Liver (tissue), 3 donors: ENCODE measurements around the gene ABLIM2.

Experiments used
- EGR1 ChIP-seq, 2 donors: IDR thresholded peaks; 2 replicates each; pipeline ENCODE4 v1.6.1; 2016 to 2018; ENCODE audit warnings: antibody characterized with exemption in 2 of 2, low read depth in 2 of 2
- MAX ChIP-seq: IDR thresholded peaks from 2 replicates; pipeline ENCODE4 v1.6.1; 2016; ENCODE audit warnings: antibody characterized with exemption
- RAD21 ChIP-seq, 2 donors: IDR thresholded peaks; 2 replicates each; pipeline ENCODE4 v1.6.1; 2016; ENCODE audit warnings: antibody characterized with exemption in 2 of 2, mild to moderate bottlenecking in 2 of 2
- RXRA ChIP-seq, 2 donors: IDR thresholded peaks; 2 replicates each; pipeline ENCODE4 v1.6.1; 2017 to 2018; ENCODE audit warnings: antibody characterized with exemption in 2 of 2, mild to moderate bottlenecking in 1 of 2
- YY1 ChIP-seq: IDR thresholded peaks from 2 replicates; pipeline ENCODE4 v1.6.1; 2016; ENCODE audit warnings: antibody characterized with exemption, mild to moderate bottlenecking
- TF ChIP-seq, protein P1 (sequence below): fragments of 150-350 bp; IDR thresholded peaks from 2 replicates; pipeline ENCODE4 v1.5.1; 2017; ENCODE audit warnings: improper control_type of control experiment, low read depth, low read length; ENCODE audit not compliant: missing input control
- TF ChIP-seq, protein P2 (sequence below): IDR thresholded peaks from 2 replicates; pipeline ENCODE4 v1.6.1; 2016; ENCODE audit warnings: antibody characterized with exemption, mild to moderate bottlenecking
- donor health status: healthy.
- donor health status: healthy.

DNA sequence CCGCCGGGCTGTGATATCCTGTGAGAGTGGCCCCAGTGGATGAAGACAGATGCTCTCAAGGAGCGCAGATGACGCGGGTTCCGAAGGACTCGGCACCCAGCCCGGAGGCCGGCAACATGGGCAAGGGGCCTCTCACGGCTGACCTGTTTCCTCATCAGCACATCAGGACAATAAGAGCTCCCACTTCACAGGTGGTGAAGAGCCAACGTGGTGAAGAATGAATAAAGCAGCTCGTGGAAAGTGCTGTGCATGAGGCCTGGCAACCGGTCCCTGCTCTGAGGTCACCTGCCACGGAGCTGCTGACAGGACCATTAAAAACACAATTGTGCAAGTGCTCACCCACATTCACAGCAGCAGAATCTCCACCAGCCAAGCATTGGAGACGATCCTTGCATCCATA lies 22.9 kb downstream of the ABLIM2 start:
- TF ChIP-seq, protein P1, sequence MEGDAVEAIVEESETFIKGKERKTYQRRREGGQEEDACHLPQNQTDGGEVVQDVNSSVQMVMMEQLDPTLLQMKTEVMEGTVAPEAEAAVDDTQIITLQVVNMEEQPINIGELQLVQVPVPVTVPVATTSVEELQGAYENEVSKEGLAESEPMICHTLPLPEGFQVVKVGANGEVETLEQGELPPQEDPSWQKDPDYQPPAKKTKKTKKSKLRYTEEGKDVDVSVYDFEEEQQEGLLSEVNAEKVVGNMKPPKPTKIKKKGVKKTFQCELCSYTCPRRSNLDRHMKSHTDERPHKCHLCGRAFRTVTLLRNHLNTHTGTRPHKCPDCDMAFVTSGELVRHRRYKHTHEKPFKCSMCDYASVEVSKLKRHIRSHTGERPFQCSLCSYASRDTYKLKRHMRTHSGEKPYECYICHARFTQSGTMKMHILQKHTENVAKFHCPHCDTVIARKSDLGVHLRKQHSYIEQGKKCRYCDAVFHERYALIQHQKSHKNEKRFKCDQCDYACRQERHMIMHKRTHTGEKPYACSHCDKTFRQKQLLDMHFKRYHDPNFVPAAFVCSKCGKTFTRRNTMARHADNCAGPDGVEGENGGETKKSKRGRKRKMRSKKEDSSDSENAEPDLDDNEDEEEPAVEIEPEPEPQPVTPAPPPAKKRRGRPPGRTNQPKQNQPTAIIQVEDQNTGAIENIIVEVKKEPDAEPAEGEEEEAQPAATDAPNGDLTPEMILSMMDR = no peak
- no peak for TF ChIP-seq RAD21 (IDR thresholded peaks at IDR 0.05)
- TF ChIP-seq RXRA (IDR thresholded peaks at IDR 0.05) = no peak
- TF ChIP-seq, protein P2, sequence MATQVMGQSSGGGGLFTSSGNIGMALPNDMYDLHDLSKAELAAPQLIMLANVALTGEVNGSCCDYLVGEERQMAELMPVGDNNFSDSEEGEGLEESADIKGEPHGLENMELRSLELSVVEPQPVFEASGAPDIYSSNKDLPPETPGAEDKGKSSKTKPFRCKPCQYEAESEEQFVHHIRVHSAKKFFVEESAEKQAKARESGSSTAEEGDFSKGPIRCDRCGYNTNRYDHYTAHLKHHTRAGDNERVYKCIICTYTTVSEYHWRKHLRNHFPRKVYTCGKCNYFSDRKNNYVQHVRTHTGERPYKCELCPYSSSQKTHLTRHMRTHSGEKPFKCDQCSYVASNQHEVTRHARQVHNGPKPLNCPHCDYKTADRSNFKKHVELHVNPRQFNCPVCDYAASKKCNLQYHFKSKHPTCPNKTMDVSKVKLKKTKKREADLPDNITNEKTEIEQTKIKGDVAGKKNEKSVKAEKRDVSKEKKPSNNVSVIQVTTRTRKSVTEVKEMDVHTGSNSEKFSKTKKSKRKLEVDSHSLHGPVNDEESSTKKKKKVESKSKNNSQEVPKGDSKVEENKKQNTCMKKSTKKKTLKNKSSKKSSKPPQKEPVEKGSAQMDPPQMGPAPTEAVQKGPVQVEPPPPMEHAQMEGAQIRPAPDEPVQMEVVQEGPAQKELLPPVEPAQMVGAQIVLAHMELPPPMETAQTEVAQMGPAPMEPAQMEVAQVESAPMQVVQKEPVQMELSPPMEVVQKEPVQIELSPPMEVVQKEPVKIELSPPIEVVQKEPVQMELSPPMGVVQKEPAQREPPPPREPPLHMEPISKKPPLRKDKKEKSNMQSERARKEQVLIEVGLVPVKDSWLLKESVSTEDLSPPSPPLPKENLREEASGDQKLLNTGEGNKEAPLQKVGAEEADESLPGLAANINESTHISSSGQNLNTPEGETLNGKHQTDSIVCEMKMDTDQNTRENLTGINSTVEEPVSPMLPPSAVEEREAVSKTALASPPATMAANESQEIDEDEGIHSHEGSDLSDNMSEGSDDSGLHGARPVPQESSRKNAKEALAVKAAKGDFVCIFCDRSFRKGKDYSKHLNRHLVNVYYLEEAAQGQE = no peak
- TF ChIP-seq YY1 = no peak
- TF ChIP-seq EGR1 (IDR thresholded peaks at IDR 0.05; ENCODE audit: low read depth in 2 of 2) = no peak
- TF ChIP-seq MAX = no peak
